Suprapubic skin (tissue), 3 donors: ENCODE data around the gene RPL10.

Experiments
- EP300 ChIP-seq: sonication (generic); formaldehyde crosslinking; IDR thresholded peaks from one replicate; pipeline ENCODE4 v1.6.1; 2017; ENCODE audit warnings: antibody characterized with exemption
- POLR2A ChIP-seq, 2 donors: fragments of 450-650 bp; IDR thresholded peaks; one replicate each; pipeline ENCODE4 v1.6.1; 2017; ENCODE audit warnings: antibody characterized with exemption in 2 of 2, mild to moderate bottlenecking in 2 of 2, moderate library complexity in 2 of 2
- TF ChIP-seq, protein P1 (sequence below), 2 donors: fragments of 200-600 bp in 1 of 2; fragments of 450-650 bp in 1 of 2; sonication (generic) in 1 of 2; IDR thresholded peaks; one replicate each; pipeline ENCODE4 v1.5.1; 2016 to 2019; ENCODE audit warnings: antibody characterized with exemption in 2 of 2, mild to moderate bottlenecking in 1 of 2, moderate library complexity in 1 of 2

- TF ChIP-seq POLR2A (IDR thresholded peaks at IDR 0.05): no peak
- TF ChIP-seq EP300: no peak
- TF ChIP-seq, protein P1, sequence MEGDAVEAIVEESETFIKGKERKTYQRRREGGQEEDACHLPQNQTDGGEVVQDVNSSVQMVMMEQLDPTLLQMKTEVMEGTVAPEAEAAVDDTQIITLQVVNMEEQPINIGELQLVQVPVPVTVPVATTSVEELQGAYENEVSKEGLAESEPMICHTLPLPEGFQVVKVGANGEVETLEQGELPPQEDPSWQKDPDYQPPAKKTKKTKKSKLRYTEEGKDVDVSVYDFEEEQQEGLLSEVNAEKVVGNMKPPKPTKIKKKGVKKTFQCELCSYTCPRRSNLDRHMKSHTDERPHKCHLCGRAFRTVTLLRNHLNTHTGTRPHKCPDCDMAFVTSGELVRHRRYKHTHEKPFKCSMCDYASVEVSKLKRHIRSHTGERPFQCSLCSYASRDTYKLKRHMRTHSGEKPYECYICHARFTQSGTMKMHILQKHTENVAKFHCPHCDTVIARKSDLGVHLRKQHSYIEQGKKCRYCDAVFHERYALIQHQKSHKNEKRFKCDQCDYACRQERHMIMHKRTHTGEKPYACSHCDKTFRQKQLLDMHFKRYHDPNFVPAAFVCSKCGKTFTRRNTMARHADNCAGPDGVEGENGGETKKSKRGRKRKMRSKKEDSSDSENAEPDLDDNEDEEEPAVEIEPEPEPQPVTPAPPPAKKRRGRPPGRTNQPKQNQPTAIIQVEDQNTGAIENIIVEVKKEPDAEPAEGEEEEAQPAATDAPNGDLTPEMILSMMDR (IDR thresholded peaks at IDR 0.05): no peak
Observed at GRCh38 chrX:154350429-154351182, 47.6 kb upstream of the RPL10 start.
